PC-9 (cell line): ENCODE measurements around the gene PRRC1.

ENCODE experiments used
- EZH2 ChIP-seq: fragments of 200-600 bp; sonication (generic); IDR thresholded peaks from 2 replicates; pipeline ENCODE4 v1.8.0; 2017; ENCODE audit warnings: antibody characterized with exemption, low read depth
- TF ChIP-seq, protein P1 (sequence below): fragments of 200-600 bp; sonication (generic); conservative IDR thresholded peaks from 2 replicates; pipeline ENCODE4 v1.6.1; 2017; ENCODE audit warnings: mixed run types, antibody characterized with exemption, mild to moderate bottlenecking, moderate library complexity

DNA sequence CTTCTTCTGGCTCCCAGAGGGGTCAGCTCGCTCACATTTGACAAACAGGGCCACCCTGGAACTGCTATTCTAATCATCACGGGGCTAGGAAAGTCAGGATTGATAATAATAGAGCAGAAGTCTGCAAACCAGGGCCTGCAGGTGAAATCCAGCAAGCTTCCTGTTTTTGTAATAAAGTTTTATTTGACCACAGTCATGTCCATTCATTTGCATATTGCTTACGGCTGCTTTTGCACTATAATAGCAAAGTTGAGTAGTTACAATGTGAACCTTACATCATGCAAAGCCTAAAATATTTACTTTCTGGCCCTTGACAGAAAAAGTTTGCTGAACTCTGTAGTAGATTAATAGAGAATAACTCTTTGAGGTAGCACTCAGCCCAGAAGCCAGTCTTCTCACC lies 68.2 kb downstream of the PRRC1 start:
- TF ChIP-seq, protein P1, sequence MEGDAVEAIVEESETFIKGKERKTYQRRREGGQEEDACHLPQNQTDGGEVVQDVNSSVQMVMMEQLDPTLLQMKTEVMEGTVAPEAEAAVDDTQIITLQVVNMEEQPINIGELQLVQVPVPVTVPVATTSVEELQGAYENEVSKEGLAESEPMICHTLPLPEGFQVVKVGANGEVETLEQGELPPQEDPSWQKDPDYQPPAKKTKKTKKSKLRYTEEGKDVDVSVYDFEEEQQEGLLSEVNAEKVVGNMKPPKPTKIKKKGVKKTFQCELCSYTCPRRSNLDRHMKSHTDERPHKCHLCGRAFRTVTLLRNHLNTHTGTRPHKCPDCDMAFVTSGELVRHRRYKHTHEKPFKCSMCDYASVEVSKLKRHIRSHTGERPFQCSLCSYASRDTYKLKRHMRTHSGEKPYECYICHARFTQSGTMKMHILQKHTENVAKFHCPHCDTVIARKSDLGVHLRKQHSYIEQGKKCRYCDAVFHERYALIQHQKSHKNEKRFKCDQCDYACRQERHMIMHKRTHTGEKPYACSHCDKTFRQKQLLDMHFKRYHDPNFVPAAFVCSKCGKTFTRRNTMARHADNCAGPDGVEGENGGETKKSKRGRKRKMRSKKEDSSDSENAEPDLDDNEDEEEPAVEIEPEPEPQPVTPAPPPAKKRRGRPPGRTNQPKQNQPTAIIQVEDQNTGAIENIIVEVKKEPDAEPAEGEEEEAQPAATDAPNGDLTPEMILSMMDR, result no peak
- no peak for TF ChIP-seq EZH2
